Activated CD4-positive, alpha-beta T cell treated with anti-CD3 and anti-CD28 coated beads, Interleukin-2, amount 50 U/mL, for 48 hours (primary cell): ENCODE results near the gene SESN2.
"Not testable (repeated sequence)": the region's sequence is repeated elsewhere in the genome, so short reads cannot be mapped to it uniquely, and the experiment has no call there.

ENCODE experiments used
- DNase-seq, 2 experiments: peaks; one replicate each; pipeline ENCODE4 v3.0.0-alpha.2; 2020

Gene SESN2

GRCh38 chr1:28291711-28292110 lies 32.4 kb downstream of the SESN2 start:
- no peak for DNase-seq

- DNase-seq: no peak
Observed at GRCh38 chr1:28295936-28296335, 36.6 kb downstream of the SESN2 start.

- DNase-seq: no peak
Observed at GRCh38 chr1:28296401-28297261, 37.3 kb downstream of the SESN2 start.

GRCh38 chr1:28297826-28298225 lies 38.5 kb downstream of the SESN2 start:
- peak in 1 of 2 experiments; percentile 11 for DNase-seq

GRCh38 chr1:28298438-28298837 lies 39.1 kb downstream of the SESN2 start:
- no peak for DNase-seq

- no peak for DNase-seq
Observed at GRCh38 chr1:28301368-28302174, 42.3 kb downstream of the SESN2 start.

- DNase-seq: no peak
Observed at GRCh38 chr1:28302247-28302646, 42.9 kb downstream of the SESN2 start.

GRCh38 chr1:28306301-28306949 lies 47.1 kb downstream of the SESN2 start:
- no peak for DNase-seq

GRCh38 chr1:28308750-28309149 lies 49.4 kb downstream of the SESN2 start:
- no peak for DNase-seq

- no peak for DNase-seq
Observed at GRCh38 chr1:28309702-28310101, 50.4 kb downstream of the SESN2 start.

GRCh38 chr1:28313702-28314546 lies 54.6 kb downstream of the SESN2 start:
- DNase-seq: no peak

- DNase-seq: no peak
Observed at GRCh38 chr1:28314547-28314941, 55.2 kb downstream of the SESN2 start.

GRCh38 chr1:28317014-28317413 lies 57.7 kb downstream of the SESN2 start:
- no peak for DNase-seq

- DNase-seq: no peak
Observed at GRCh38 chr1:28322194-28322593, 62.9 kb downstream of the SESN2 start.

- no peak for DNase-seq
Observed at GRCh38 chr1:28323720-28324119, 64.4 kb downstream of the SESN2 start.

- DNase-seq: no peak
Observed at GRCh38 chr1:28326515-28326914, 67.2 kb downstream of the SESN2 start.

- DNase-seq: no peak
Observed at GRCh38 chr1:28326984-28327383, 67.7 kb downstream of the SESN2 start.

GRCh38 chr1:28327431-28327830 lies 68.1 kb downstream of the SESN2 start:
- DNase-seq: not testable (repeated sequence)

- no peak for DNase-seq
Observed at GRCh38 chr1:28328228-28328648, 68.9 kb downstream of the SESN2 start.

GRCh38 chr1:28329395-28330153 lies 70.3 kb downstream of the SESN2 start:
- peak; percentile 53 to 59 for DNase-seq
